Testis (tissue), 2 donors: ENCODE measurements around the gene GFRA4.

Source experiments
- CTCF ChIP-seq, 3 experiments: fragments of 450-650 bp in 2 of 3; fragments of 200-600 bp in 1 of 3; sonication (generic) in 1 of 3; IDR thresholded peaks; one replicate each; pipeline ENCODE4 v1.5.1; 2016 to 2019; ENCODE audit warnings: antibody characterized with exemption in 3 of 3, mild to moderate bottlenecking in 2 of 3, moderate library complexity in 1 of 3
- POLR2A ChIP-seq: fragments of 450-650 bp; IDR thresholded peaks from one replicate; pipeline ENCODE4 v1.6.1; 2017; ENCODE audit warnings: antibody characterized with exemption, mild to moderate bottlenecking, moderate library complexity

GRCh38 chr20:3674995-3675900 is 12.0 kb upstream of the GFRA4 start:
- no peak for TF ChIP-seq CTCF (IDR thresholded peaks at IDR 0.05)
- TF ChIP-seq POLR2A: no peak
